HG03196 (cell line): Measurements from ENCODE around the gene IL18R1.

Experiments used
- ATAC-seq: cut with Tn5 transposase; IDR thresholded peaks from one replicate; pipeline ENCODE4 v1.9.1; 2021; ENCODE audit not compliant: unreplicated experiment

IL18R1 gene

GRCh38 chr2:102345329-102345920, 10.2 kb upstream of the IL18R1 start:
- no peak for ATAC-seq

DNA sequence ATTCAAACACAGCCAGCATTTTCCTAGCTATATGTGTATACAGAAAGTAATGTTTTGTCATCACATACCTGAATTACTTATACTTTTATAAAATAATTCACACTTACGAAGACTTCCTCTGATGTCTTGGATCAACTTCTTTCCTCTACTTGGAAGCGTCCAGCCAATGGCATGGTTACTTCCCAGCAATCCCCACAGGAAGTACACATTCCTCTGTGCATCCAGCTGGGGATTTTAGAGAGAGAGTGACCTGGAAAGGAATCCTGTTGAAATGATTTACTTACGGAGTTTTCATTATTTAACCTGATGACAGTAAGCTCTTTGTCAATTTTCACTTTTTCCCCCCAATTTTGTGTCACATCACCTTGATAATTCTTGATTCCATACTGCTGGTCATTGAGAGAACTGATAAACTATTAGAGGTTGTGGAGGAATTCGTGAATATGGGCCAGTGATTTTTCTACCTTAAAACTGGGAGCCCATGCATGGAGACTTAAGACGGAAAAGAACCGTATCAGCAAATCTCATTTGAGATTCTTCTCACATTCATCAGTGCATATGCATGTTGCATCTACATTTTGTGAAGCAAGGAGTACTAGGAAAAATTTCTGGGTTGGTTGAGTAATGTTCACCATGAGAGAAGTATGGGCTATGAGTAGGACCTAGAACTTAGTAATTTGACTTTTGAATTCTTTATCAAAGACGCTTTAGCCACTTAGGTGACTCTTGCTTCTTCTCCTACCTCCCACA, 9.0 kb upstream of the IL18R1 start:
- ATAC-seq = no peak

- ATAC-seq = no peak
Observed at GRCh38 chr2:102350137-102350793, 5.3 kb upstream of the IL18R1 start.

GRCh38 chr2:102356381-102356712, 751 bp downstream of the IL18R1 start:
- peak; percentile 14 for ATAC-seq

- ATAC-seq = no peak
Observed at GRCh38 chr2:102356741-102357140, 1.1 kb downstream of the IL18R1 start.

DNA sequence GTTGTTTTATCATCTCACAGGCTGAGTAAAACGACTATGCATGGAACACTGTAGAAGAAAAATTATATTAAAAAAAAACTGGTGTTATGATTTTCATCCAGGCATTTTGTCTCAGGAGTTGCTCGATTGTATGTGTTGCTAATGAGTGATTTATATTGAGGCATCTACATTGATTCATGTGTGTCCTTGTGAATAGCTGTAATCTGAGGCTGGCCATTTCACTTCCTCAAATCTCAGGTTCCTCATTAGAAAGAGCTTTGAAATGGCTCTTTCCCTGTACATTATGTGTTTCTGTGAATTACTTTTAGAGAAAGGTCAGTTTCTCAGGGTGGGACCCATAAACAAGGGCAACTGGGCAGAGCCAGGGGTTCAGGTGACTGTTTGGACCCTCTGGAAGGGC, 2.3 kb downstream of the IL18R1 start:
- ATAC-seq = no peak

- no peak for ATAC-seq
Observed at GRCh38 chr2:102358496-102358895, 2.9 kb downstream of the IL18R1 start.

GRCh38 chr2:102359527-102359926, 3.9 kb downstream of the IL18R1 start:
- no peak for ATAC-seq

GRCh38 chr2:102361632-102362241, 6.1 kb downstream of the IL18R1 start:
- no peak for ATAC-seq

DNA sequence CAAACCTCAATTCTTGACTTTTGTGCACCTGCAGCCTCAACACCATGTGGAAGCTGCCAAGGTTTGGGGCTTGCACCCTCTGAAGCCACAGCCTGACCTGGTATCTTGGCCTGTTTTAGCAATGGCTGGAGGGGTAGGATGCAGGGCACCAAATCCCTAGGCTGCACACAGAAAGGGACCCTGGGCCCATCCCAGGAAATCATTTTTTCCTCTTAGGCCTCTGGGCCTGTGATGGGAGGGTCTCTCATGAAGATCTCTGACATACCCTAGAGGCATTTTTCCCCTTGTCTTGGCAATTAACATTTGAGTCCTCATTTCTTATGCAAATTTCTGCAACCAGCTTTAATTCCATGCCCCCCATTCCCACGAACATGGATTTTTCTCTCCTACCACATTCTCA, 10.2 kb downstream of the IL18R1 start:
- ATAC-seq = no peak

- ATAC-seq = peak; percentile 54
Observed at GRCh38 chr2:102366406-102367112, 11.0 kb downstream of the IL18R1 start.

GRCh38 chr2:102367331-102367971, 11.9 kb downstream of the IL18R1 start:
- ATAC-seq = peak; percentile 67

- ATAC-seq = no peak
Observed at GRCh38 chr2:102368461-102369109, 13.0 kb downstream of the IL18R1 start.

DNA sequence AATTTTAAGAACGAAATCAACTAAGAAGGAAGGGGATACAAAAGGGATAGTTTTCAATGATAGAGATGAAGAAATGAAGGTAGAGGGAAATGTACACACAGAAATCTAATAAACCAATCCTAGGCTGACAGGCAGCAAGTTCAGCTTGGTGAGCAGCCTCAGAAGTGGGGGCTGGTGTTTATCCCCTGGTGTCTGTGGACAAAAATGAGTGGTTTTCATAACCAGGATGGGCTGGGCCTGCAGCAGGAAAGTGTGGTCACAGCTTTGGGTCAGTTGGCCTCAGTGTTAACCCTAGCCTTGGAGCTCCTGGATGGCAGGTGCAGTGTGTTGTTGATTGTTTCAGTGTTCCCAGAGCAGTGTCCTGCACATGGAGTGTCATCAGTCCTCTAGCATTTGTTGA, 14.3 kb downstream of the IL18R1 start:
- ATAC-seq = no peak

DNA sequence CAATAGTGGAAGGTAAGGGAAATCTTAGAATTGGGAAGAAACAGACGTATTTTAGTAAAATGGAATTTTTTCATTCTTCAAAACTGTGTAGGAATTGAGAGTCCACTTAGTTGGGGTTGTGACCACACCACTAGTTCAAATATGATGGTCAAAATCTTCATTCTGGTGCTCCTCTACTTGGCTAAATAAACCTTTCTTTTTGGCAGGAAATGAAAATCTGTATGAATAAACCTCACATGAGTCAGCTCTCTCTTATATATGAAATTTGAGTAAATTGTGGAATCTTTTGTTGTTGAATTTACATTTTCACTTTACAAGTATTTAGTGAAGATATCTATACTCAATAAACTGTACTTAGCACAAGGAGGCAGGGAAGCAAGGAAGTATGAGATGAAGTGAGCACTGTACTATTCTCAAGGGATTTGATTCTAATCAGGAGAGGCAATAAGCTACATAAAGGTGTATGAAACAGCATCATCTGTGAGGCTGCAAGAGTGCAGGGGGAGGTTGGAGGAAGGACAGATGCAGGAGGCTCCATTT, 20.5 kb downstream of the IL18R1 start:
- no peak for ATAC-seq

GRCh38 chr2:102383722-102384121, 28.1 kb downstream of the IL18R1 start:
- no peak for ATAC-seq

GRCh38 chr2:102385522-102385921, 29.9 kb downstream of the IL18R1 start:
- no peak for ATAC-seq

GRCh38 chr2:102386004-102386403, 30.4 kb downstream of the IL18R1 start:
- ATAC-seq = no peak

- ATAC-seq = no peak
Observed at GRCh38 chr2:102386867-102387541, 31.4 kb downstream of the IL18R1 start.
